Measurements from ENCODE around the gene TTC6.

DNA sequence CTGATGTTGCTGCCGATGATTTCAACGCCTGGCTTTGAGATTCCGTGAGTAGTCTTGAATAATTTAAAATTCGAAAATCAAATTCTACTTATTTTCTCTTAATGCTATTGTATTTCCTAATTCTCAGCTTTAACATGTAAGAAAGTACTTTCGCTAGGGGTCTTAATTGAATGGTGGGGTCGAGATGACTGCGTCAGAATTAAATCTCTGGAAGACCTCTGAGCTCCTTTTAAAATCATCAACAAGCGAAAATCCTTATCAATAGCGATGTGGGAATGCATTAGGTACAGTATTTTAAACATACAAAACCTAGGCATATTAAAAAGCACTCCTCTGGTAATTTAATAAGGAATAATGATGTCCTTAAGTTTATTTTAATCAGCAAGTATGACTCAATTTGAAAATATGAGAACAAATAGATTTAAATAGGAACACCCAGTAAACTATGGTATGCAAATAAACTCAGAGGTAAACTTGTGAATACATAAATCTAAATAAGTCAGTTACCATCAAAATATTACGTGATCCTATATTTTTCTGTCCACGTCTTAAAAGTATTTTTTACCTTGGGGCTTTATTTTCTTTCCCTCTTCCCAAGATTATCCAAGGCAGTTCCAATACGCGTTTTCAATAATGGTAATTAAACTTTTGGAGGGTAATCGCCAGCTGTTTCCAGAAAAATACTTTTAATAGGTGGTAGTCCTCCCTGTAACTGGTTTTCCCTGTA lies 1.8 kb upstream of the TTC6 start:
- TF ChIP-seq, protein P1, sequence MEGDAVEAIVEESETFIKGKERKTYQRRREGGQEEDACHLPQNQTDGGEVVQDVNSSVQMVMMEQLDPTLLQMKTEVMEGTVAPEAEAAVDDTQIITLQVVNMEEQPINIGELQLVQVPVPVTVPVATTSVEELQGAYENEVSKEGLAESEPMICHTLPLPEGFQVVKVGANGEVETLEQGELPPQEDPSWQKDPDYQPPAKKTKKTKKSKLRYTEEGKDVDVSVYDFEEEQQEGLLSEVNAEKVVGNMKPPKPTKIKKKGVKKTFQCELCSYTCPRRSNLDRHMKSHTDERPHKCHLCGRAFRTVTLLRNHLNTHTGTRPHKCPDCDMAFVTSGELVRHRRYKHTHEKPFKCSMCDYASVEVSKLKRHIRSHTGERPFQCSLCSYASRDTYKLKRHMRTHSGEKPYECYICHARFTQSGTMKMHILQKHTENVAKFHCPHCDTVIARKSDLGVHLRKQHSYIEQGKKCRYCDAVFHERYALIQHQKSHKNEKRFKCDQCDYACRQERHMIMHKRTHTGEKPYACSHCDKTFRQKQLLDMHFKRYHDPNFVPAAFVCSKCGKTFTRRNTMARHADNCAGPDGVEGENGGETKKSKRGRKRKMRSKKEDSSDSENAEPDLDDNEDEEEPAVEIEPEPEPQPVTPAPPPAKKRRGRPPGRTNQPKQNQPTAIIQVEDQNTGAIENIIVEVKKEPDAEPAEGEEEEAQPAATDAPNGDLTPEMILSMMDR (IDR thresholded peaks at IDR 0.05), result no peak
- no peak for TF ChIP-seq ZFX (IDR thresholded peaks at IDR 0.05; ENCODE audit: borderline replicate concordance)

All from 22Rv1 (cell line).